Cardiac muscle cell (in vitro differentiated cells and primary cell): Measurements from ENCODE around the gene ZNF668. TPM values are rescaled to one million over a fixed set of nuclear protein-coding genes. Genes with fewer than 3 reads are reported as not detected.

Experiments used
- DNase-seq, 2 donors: peaks; one replicate each; pipeline versions ENCODE4 v3.0.0 to v3.0.0-alpha.2; 2010 to 2017; ENCODE audit warnings: low read depth in 1 of 2, low spot score in 1 of 2
- H3K27ac ChIP-seq: fragments of 200-600 bp; sonication (generic); 2 replicates; pipeline ENCODE4 v1.5.1; 2016
- H3K27me3 ChIP-seq: fragments of 200-600 bp; sonication (generic); 2 replicates; pipeline ENCODE4 v1.6.0; 2016; ENCODE audit warnings: control low read depth
- H3K36me3 ChIP-seq: fragments of 200-600 bp; sonication (generic); 2 replicates; pipeline ENCODE4 v1.5.1; 2016; ENCODE audit warnings: control low read depth
- H3K4me1 ChIP-seq: fragments of 200-600 bp; sonication (generic); 2 replicates; pipeline ENCODE4 v1.8.1; 2017; ENCODE audit warnings: low read depth, mild to moderate bottlenecking, mixed run types
- H3K4me3 ChIP-seq: fragments of 200-600 bp; sonication (generic); 2 replicates; pipeline ENCODE4 v1.5.1; 2016; ENCODE audit warnings: mild to moderate bottlenecking
- H3K9me3 ChIP-seq: fragments of 200-600 bp; sonication (generic); 2 replicates; pipeline ENCODE4 v1.5.1; 2017; ENCODE audit warnings: low read depth, mild to moderate bottlenecking, control low read depth
- polyA plus RNA-seq: library from polyadenylated mRNA; unstranded; fragments of >200 nt; fragmentation: Nextera tagmentation; extraction: Ambion mirVana; gene quantifications from 2 replicates; pipeline ENCODE4 v1.2.1, GENCODE V29; 2016
- total RNA-seq: library from RNA; depleted of rRNA; stranded (reverse); fragments of >200 nt; gene quantifications from 2 replicates; pipeline ENCODE4 v1.2.3, GENCODE V29; 2016
- TF ChIP-seq, protein P1 (sequence below): IDR thresholded peaks from 2 replicates; pipeline ENCODE4 v1.5.1; 2012; ENCODE audit warnings: low read depth, mild to moderate bottlenecking, low read length

ZNF668 gene
- total and polyA plus RNA-seq, 2 experiments from 2014 or later, result 10.0 to 16.2 TPM

- no peaks in the 10 kb centered on the region for H3K27me3 ChIP-seq
- no peak overlapping the region for H3K27ac ChIP-seq
- no peaks in the 10 kb centered on the region for H3K4me1 ChIP-seq
- H3K4me3 ChIP-seq, result no peak overlapping the region
- H3K9me3 ChIP-seq, result no peaks in the 10 kb centered on the region
- no peaks in the 10 kb centered on the region for H3K36me3 ChIP-seq
- peak in 1 of 2 donors; percentile 20 for DNase-seq
- TF ChIP-seq, protein P1, sequence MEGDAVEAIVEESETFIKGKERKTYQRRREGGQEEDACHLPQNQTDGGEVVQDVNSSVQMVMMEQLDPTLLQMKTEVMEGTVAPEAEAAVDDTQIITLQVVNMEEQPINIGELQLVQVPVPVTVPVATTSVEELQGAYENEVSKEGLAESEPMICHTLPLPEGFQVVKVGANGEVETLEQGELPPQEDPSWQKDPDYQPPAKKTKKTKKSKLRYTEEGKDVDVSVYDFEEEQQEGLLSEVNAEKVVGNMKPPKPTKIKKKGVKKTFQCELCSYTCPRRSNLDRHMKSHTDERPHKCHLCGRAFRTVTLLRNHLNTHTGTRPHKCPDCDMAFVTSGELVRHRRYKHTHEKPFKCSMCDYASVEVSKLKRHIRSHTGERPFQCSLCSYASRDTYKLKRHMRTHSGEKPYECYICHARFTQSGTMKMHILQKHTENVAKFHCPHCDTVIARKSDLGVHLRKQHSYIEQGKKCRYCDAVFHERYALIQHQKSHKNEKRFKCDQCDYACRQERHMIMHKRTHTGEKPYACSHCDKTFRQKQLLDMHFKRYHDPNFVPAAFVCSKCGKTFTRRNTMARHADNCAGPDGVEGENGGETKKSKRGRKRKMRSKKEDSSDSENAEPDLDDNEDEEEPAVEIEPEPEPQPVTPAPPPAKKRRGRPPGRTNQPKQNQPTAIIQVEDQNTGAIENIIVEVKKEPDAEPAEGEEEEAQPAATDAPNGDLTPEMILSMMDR, result no peak
Measured at GRCh38 chr16:31099860-31100638, 26.0 kb upstream of the ZNF668 start.

- TF ChIP-seq, protein P1, result no peak
Measured at GRCh38 chr16:31094424-31095120, 20.5 kb upstream of the ZNF668 start, which contains the start of gene VKORC1. Gene VKORC1, minus strand, starts transcription at chr16:31094797. Its CDS starts 68 bp downstream, at chr16:31094729.

GRCh38 chr16:31094088-31094423, 20.0 kb upstream of the ZNF668 start:
- Histone ChIP-seq H3K27ac (peak overlapping the region; percentile 58), H3K36me3 (no peaks in the 10 kb centered on the region), H3K27me3 (no peaks in the 10 kb centered on the region), H3K9me3 (no peaks in the 10 kb centered on the region), H3K4me3 (peak overlapping the region; percentile 58), H3K4me1 (peaks cover 4% of the 10 kb centered on the region)
- peak in 1 of 2 donors; percentile 26 for DNase-seq
- TF ChIP-seq, protein P1, result no peak

More at GRCh38 chr16:31094424-31095120, 20.5 kb upstream of the ZNF668 start, which contains the start of gene VKORC1:
- H3K27me3 ChIP-seq, result no peaks in the 10 kb centered on the region
- H3K4me1 ChIP-seq, result peaks cover 4% of the 10 kb centered on the region
- no peaks in the 10 kb centered on the region for H3K9me3 ChIP-seq
- H3K4me3 ChIP-seq, result peak within 1 kb of the TSS; percentile 58
- peak; percentile 97 to 98 for DNase-seq
- H3K36me3 ChIP-seq, result no peaks in the 10 kb centered on the region
- H3K27ac ChIP-seq, result peak within 1 kb of the TSS; percentile 61

DNA sequence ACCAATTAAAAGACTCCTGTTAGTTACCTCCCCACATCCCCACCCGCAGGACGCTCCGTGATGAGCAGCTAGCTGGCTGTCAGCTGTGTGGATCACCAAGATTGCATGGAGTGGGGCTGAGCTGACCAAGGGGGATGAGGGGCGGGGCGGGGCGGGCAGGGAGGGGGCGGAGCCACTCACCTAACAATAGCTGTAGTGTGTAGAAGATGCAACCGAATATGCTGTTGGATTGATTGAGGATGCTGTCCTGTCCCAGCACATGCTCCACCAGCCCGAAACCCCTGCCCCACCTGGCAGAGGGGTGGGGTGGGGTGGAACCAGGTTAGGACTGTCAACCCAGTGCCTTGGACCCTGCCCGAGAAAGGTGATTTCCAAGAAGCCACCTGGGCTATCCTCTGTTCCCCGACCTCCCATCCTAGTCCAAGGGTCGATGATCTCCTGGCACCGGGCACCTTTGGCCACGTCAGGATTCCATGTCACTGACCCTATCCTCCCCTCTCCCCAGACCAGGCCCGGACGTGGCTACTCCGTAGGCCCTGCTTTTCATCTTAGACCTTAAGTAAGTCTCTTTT, 19.2 kb upstream of the ZNF668 start:
- peak; percentile 10 to 47 for DNase-seq
- H3K4me1 ChIP-seq, result peaks cover 4% of the 10 kb centered on the region
- TF ChIP-seq, protein P1, result no peak
- no peaks in the 10 kb centered on the region for H3K36me3 ChIP-seq
- no peak overlapping the region for H3K27ac ChIP-seq
- no peaks in the 10 kb centered on the region for H3K9me3 ChIP-seq
- H3K4me3 ChIP-seq, result peak overlapping the region; percentile 58
- H3K27me3 ChIP-seq, result no peaks in the 10 kb centered on the region

- Histone ChIP-seq H3K27me3 (no peaks in the 10 kb centered on the region), H3K4me3 (no peak overlapping the region), H3K4me1 (peaks cover 4% of the 10 kb centered on the region), H3K27ac (no peak overlapping the region), H3K9me3 (no peaks in the 10 kb centered on the region), H3K36me3 (no peaks in the 10 kb centered on the region)
- DNase-seq, result no peak
- TF ChIP-seq, protein P1, result no peak
Measured at GRCh38 chr16:31092330-31092729, 18.3 kb upstream of the ZNF668 start.
